ENCODE data around the gene IGSF21. TPM values are rescaled to one million over a fixed set of nuclear protein-coding genes. Genes with fewer than 3 reads are reported as not detected.

The IGSF21 gene
- total and polyA plus RNA-seq, 2 donors from 2014 or later: 1.4 to 6.6 TPM

- FAIRE-seq (no peak), DNase-seq (no peak)
- H3K9me3 ChIP-seq (ENCODE audit: control insufficient read depth in 2 of 3, insufficient read depth in 1 of 3, low read length in 3 of 3): no peaks in the 10 kb centered on the region
- no peak overlapping the region for H3K27ac ChIP-seq (ENCODE audit: low read depth in 2 of 2, low read length in 2 of 2)
- intact Hi-C loops (cut with DNase I): no loop called here
- no peak overlapping the region for H3K9ac ChIP-seq (ENCODE audit: low read length in 3 of 3)
- H3K4me1 ChIP-seq (ENCODE audit: control insufficient read depth in 2 of 3, insufficient read depth in 2 of 3, low read depth in 1 of 3, low read length in 3 of 3): no peaks in the 10 kb centered on the region
- H3K4me3 ChIP-seq (ENCODE audit: low read length in 3 of 3): no peak overlapping the region
- no peaks in the 10 kb centered on the region for H3K36me3 ChIP-seq (ENCODE audit: control insufficient read depth in 2 of 3, insufficient read depth in 3 of 3, low read length in 3 of 3)
- no peak for TF ChIP-seq CTCF (IDR thresholded peaks at IDR 0.05; ENCODE audit: borderline replicate concordance, extremely low read depth, insufficient read depth)
- H3K27me3 ChIP-seq (ENCODE audit: control insufficient read depth, insufficient read depth, low read length): peaks cover 3% of the 10 kb centered on the region
These were observed 187.0 kb downstream of the IGSF21 start for GRCh38 chr1:18294437-18295176.

GRCh38 chr1:18297896-18298648, 190.5 kb downstream of the IGSF21 start:
- Histone ChIP-seq H3K27me3 (ENCODE audit: control insufficient read depth, insufficient read depth, low read length) (peaks cover 3% of the 10 kb centered on the region), H3K36me3 (ENCODE audit: control insufficient read depth in 2 of 3, insufficient read depth in 3 of 3, low read length in 3 of 3) (no peaks in the 10 kb centered on the region), H3K4me1 (ENCODE audit: control insufficient read depth in 2 of 3, insufficient read depth in 2 of 3, low read depth in 1 of 3, low read length in 3 of 3) (no peaks in the 10 kb centered on the region), H3K9ac (ENCODE audit: low read length in 3 of 3) (no peak overlapping the region), H3K27ac (ENCODE audit: low read depth in 2 of 2, low read length in 2 of 2) (no peak overlapping the region), H3K4me3 (ENCODE audit: low read length in 3 of 3) (no peak overlapping the region), H3K9me3 (ENCODE audit: control insufficient read depth in 2 of 3, insufficient read depth in 1 of 3, low read length in 3 of 3) (no peaks in the 10 kb centered on the region)
- no peak for TF ChIP-seq CTCF (IDR thresholded peaks at IDR 0.05; ENCODE audit: borderline replicate concordance, extremely low read depth, insufficient read depth)
- FAIRE-seq: no peak
- DNase-seq: peak in 2 of 5 donors; percentile 26 to 56
- intact Hi-C loops (cut with DNase I): no loop called here

- Histone ChIP-seq H3K27ac (ENCODE audit: low read depth in 2 of 2, low read length in 2 of 2) (no peak overlapping the region), H3K4me3 (ENCODE audit: low read length in 3 of 3) (no peak overlapping the region), H3K36me3 (ENCODE audit: control insufficient read depth in 2 of 3, insufficient read depth in 3 of 3, low read length in 3 of 3) (no peaks in the 10 kb centered on the region), H3K9ac (ENCODE audit: low read length in 3 of 3) (no peak overlapping the region), H3K27me3 (ENCODE audit: control insufficient read depth, insufficient read depth, low read length) (peaks cover 3% of the 10 kb centered on the region), H3K4me1 (ENCODE audit: control insufficient read depth in 2 of 3, insufficient read depth in 2 of 3, low read depth in 1 of 3, low read length in 3 of 3) (no peaks in the 10 kb centered on the region), H3K9me3 (ENCODE audit: control insufficient read depth in 2 of 3, insufficient read depth in 1 of 3, low read length in 3 of 3) (no peaks in the 10 kb centered on the region)
- TF ChIP-seq CTCF (IDR thresholded peaks at IDR 0.05; ENCODE audit: borderline replicate concordance, extremely low read depth, insufficient read depth): peak; percentile 47
- intact Hi-C loops (cut with DNase I): no loop called here
- DNase-seq: no peak
- FAIRE-seq: no peak
These were observed 192.1 kb downstream of the IGSF21 start for GRCh38 chr1:18299441-18300338.
